ENCODE measurements around the gene SIRT1.

DNA sequence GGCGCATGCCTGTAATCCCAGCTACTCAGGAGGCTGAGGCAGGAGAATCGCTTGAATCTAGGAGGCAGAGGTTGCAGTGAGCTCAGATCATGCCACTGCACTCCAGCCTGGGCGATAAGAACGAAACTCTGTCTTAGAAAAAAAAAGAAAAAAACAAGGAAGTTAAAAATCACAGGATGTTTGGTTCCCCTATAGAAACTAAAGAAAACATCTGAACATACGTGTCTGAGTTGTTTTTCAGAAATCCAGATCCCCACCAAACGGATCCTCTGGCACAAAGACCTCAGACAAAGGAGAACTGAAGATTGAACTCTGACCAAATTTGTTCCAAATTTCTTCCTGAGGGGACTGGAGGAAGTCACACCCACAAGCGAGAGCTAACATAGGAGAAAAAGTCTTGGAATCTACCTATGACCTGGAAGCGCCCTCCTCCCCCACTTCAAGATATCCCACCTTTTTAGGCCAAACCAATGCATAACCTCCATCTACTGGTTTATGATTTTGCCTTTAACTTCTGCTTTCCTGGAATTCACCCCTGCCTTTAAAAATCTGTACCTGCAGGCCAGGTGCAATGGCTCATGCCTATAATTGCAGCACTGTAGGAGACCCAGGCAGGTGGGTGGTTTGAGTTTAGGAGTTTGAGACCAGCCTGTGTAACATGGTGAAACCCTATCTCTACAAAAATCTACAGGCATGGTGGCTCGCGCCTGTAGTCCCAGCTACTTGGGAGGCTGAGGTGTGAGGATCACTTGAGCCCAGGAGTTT is 19.7 kb upstream of the SIRT1 start:
- TF ChIP-seq CTCF (IDR thresholded peaks at IDR 0.05; ENCODE audit: insufficient read depth, low read depth, low read length) (no peak), EZH2 (IDR thresholded peaks at IDR 0.05; ENCODE audit: insufficient read depth, low read length) (no peak)

All from astrocyte (in vitro differentiated cells and primary cell).